K562 (cell line): ENCODE measurements around the gene CCL27. TPM values are rescaled to one million over a fixed set of nuclear protein-coding genes. Genes with fewer than 3 reads are reported as not detected.

ENCODE experiments used
- ADNP ChIP-seq: fragments of 200-800 bp; sonication (Bioruptor generic); IDR thresholded peaks from 2 replicates; pipeline ENCODE4 v1.6.1; 2016; ENCODE audit warnings: missing genetic modification characterization, missing compliant biosample characterization
- ARID4B ChIP-seq: sonication (generic); formaldehyde crosslinking; IDR thresholded peaks from 2 replicates; pipeline ENCODE4 v1.8.0; 2022; ENCODE audit warnings: mild to moderate bottlenecking, missing genetic modification reagents
- BRD9 ChIP-seq: fragments of 450-650 bp; IDR thresholded peaks from 2 replicates; pipeline ENCODE4 v1.6.1; 2018; ENCODE audit warnings: low read depth; ENCODE audit not compliant: partially characterized antibody
- CHD1 ChIP-seq: fragments of 200-600 bp; sonication (generic); IDR thresholded peaks from one replicate; pipeline ENCODE4 v1.6.1; 2012; ENCODE audit warnings: mild to moderate bottlenecking, moderate library complexity, low read length, inconsistent platforms
- DDX20 ChIP-seq: fragments of 450-650 bp; IDR thresholded peaks from 2 replicates; pipeline ENCODE4 v1.6.1; 2016; ENCODE audit warnings: missing genetic modification characterization, low read depth, mild to moderate bottlenecking, missing compliant biosample characterization, moderate library complexity
- FIP1L1 ChIP-seq: fragments of 200-400 bp; formaldehyde crosslinking; IDR thresholded peaks from 2 replicates; pipeline ENCODE4 v1.6.1; 2018; ENCODE audit warnings: mild to moderate bottlenecking, low read depth, low read length; ENCODE audit not compliant: poor library complexity, severe bottlenecking
- FOSL1 ChIP-seq: fragments of 200-800 bp; sonication (Bioruptor generic); conservative IDR thresholded peaks from 2 replicates; pipeline ENCODE4 v1.6.1; 2016; ENCODE audit warnings: missing genetic modification characterization, missing compliant biosample characterization
- FOXO4 ChIP-seq: fragments of 450-650 bp; formaldehyde crosslinking; IDR thresholded peaks from 2 replicates; pipeline ENCODE4 v1.4.0; 2020; ENCODE audit warnings: mild to moderate bottlenecking, moderate library complexity
- GATA2 ChIP-seq: sonication (generic); formaldehyde crosslinking; IDR thresholded peaks from 2 replicates; pipeline ENCODE4 v1.4.0; 2020; ENCODE audit warnings: mild to moderate bottlenecking, missing genetic modification reagents
- JUNB ChIP-seq: fragments of 450-650 bp; formaldehyde crosslinking; conservative IDR thresholded peaks from 2 replicates; pipeline ENCODE4 v1.4.0; 2020; ENCODE audit warnings: mild to moderate bottlenecking
- KLF13 ChIP-seq: fragments of 450-650 bp; IDR thresholded peaks from 2 replicates; pipeline ENCODE4 v1.6.1; 2016; ENCODE audit warnings: missing genetic modification characterization, low read depth, mild to moderate bottlenecking, missing compliant biosample characterization, moderate library complexity, borderline replicate concordance
- MYNN ChIP-seq, 2 experiments: sonication (generic); formaldehyde crosslinking in 1 of 2; IDR thresholded peaks; 2 replicates each; pipeline versions ENCODE4 v1.5.0 to v1.6.1; 2016 to 2020; ENCODE audit warnings: antibody characterized with exemption in 1 of 2, missing genetic modification reagents in 1 of 2
- NFRKB ChIP-seq: fragments of 450-650 bp; IDR thresholded peaks from 2 replicates; pipeline ENCODE4 v1.6.1; 2016; ENCODE audit warnings: low read depth
- SETDB1 ChIP-seq: IDR thresholded peaks from one replicate; pipeline ENCODE4 v1.6.1; 2012; ENCODE audit warnings: low read length, control low read depth, inconsistent platforms
- TCFL5 ChIP-seq: fragments of 250-450 bp; sonication (Bioruptor Pico); conservative IDR thresholded peaks from 2 replicates; pipeline ENCODE4 v1.6.1; 2021; ENCODE audit warnings: mild to moderate bottlenecking, moderate library complexity, matching md5 sums
- THRAP3 ChIP-seq: fragments of 450-650 bp; IDR thresholded peaks from 2 replicates; pipeline ENCODE4 v1.6.1; 2016; ENCODE audit warnings: mild to moderate bottlenecking, inconsistent platforms, borderline replicate concordance
- ZNF224 ChIP-seq: sonication (generic); formaldehyde crosslinking; IDR thresholded peaks from 2 replicates; pipeline ENCODE4 v1.8.0; 2022; ENCODE audit warnings: mild to moderate bottlenecking, missing genetic modification reagents
- ZNF239 ChIP-seq: fragments of 250-450 bp; sonication (Bioruptor Pico); IDR thresholded peaks from 2 replicates; pipeline ENCODE4 v1.4.0; 2020; ENCODE audit warnings: mild to moderate bottlenecking
- ZNF311 ChIP-seq: fragments of 250-450 bp; sonication (Bioruptor Pico); IDR thresholded peaks from 2 replicates; pipeline ENCODE4 v1.4.0; 2020; ENCODE audit warnings: mild to moderate bottlenecking, moderate library complexity
- ZNF41 ChIP-seq: fragments of 250-450 bp; sonication (Bioruptor Pico); conservative IDR thresholded peaks from 2 replicates; pipeline ENCODE4 v1.4.0; 2020; ENCODE audit warnings: mild to moderate bottlenecking
- polyA plus RNA-seq, 8 experiments: library from polyadenylated mRNA; depleted of rRNA in 4 of 8; stranded (reverse) in 5 of 8; unstranded in 3 of 8; fragments of >200 nt; fragmentation: Nextera tagmentation in 2 of 8; fragmentation: Illumina TruSeq in 1 of 8; extraction: Ambion mirVana in 2 of 8; extraction: Trizol in 1 of 8; gene quantifications; 2 replicates each; pipeline versions ENCODE4 v1.2.1 to v1.2.3, GENCODE V29; 2011 to 2014; ENCODE audit warnings: inconsistent platforms in 1 of 8, missing spikeins in 1 of 8
- total RNA-seq, 7 experiments: library from RNA; depleted of rRNA in 6 of 7; stranded (reverse); fragments of >200 nt in 6 of 7; fragmentation: Illumina TruSeq in 2 of 7; extraction: Trizol in 2 of 7; gene quantifications; 2 replicates each; pipeline versions ENCODE4 v1.2.1 to v1.2.3, GENCODE V29; 2011 to 2021; ENCODE audit warnings: low replicate concordance in 1 of 7
- TF ChIP-seq, protein P1 (sequence below): fragments of 250-450 bp; sonication (Bioruptor Pico); IDR thresholded peaks from 2 replicates; pipeline ENCODE4 v1.5.0; 2020; ENCODE audit warnings: mild to moderate bottlenecking, borderline replicate concordance

The CCL27 gene
- total and polyA plus RNA-seq, 9 of the 15 experiments (the other 6 are each of a cell fraction or from before 2014, with no cell fraction given): 0.10 to 0.53 (median 0.27) TPM; not detected in 5

GRCh38 chr9:34646211-34647083 lies 16.0 kb downstream of the CCL27 start, which contains the start of gene GALT (continued):
- TF ChIP-seq FIP1L1 (peak; percentile 30), MYNN (IDR thresholded peaks at IDR 0.05) (no peak), MYNN (CRISPR knock-in tag; IDR thresholded peaks at IDR 0.05) (no peak), GATA2 (CRISPR knock-in tag) (no peak), FOSL1 (tag) (peak; percentile 27; the same call in 1 of the 2 replicates), THRAP3 (no peak), ZNF311 (CRISPR knock-in tag) (no peak), ZNF41 (no peak), JUNB (CRISPR knock-in tag) (no peak), BRD9 (no peak), ARID4B (peak; percentile 36), ZNF239 (CRISPR knock-in tag) (no peak), KLF13 (no peak), NFRKB (no peak), FOXO4 (CRISPR knock-in tag) (no peak), CHD1 (no peak), ZNF224 (CRISPR knock-in tag) (no peak), TCFL5 (CRISPR knock-in tag) (no peak), SETDB1 (no peak), DDX20 (tag) (no peak), ADNP (no peak)
- TF ChIP-seq, protein P1, sequence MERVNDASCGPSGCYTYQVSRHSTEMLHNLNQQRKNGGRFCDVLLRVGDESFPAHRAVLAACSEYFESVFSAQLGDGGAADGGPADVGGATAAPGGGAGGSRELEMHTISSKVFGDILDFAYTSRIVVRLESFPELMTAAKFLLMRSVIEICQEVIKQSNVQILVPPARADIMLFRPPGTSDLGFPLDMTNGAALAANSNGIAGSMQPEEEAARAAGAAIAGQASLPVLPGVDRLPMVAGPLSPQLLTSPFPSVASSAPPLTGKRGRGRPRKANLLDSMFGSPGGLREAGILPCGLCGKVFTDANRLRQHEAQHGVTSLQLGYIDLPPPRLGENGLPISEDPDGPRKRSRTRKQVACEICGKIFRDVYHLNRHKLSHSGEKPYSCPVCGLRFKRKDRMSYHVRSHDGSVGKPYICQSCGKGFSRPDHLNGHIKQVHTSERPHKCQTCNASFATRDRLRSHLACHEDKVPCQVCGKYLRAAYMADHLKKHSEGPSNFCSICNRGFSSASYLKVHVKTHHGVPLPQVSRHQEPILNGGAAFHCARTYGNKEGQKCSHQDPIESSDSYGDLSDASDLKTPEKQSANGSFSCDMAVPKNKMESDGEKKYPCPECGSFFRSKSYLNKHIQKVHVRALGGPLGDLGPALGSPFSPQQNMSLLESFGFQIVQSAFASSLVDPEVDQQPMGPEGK: no peak
